CD14-positive monocyte (primary cell): ENCODE data around the gene WDR7. TPM values are rescaled to one million over a fixed set of nuclear protein-coding genes. Genes with fewer than 3 reads are reported as not detected.

Experiments
- DNase-seq, 3 donors: peaks; one replicate each; pipeline ENCODE4 v3.0.0-alpha.2; 2011 to 2022
- H2AFZ ChIP-seq: 2 replicates; pipeline ENCODE4 v1.6.0; 2012; ENCODE audit warnings: mild to moderate bottlenecking, low read depth, low read length, inconsistent platforms; ENCODE audit not compliant: insufficient read depth, poor library complexity, severe bottlenecking
- H3K27ac ChIP-seq, 2 donors: 1 replicate in 1 of 2; 2 replicates in 1 of 2; pipeline ENCODE4 v1.5.1; 2012 to 2013; ENCODE audit warnings: low read length in 2 of 2, control low read depth in 1 of 2, inconsistent platforms in 1 of 2, low read depth in 1 of 2, mild to moderate bottlenecking in 1 of 2
- H3K27me3 ChIP-seq, 2 donors: one replicate each; pipeline versions ENCODE4 v1.6.0 to v1.6.1; 2011 to 2013; ENCODE audit warnings: low read length in 2 of 2; ENCODE audit not compliant: control insufficient read depth in 2 of 2, insufficient read depth in 2 of 2
- H3K36me3 ChIP-seq, 2 donors: replicated peaks in 1 of 2; 1 replicate in 1 of 2; 2 replicates in 1 of 2; pipeline versions ENCODE4 v1.5.1 to v1.6.1; 2012 to 2013; ENCODE audit warnings: low read length in 2 of 2, control low read depth in 1 of 2, inconsistent platforms in 1 of 2, mild to moderate bottlenecking in 1 of 2; ENCODE audit not compliant: insufficient read depth in 2 of 2, control insufficient read depth in 1 of 2
- H3K4me1 ChIP-seq, 2 donors: 1 replicate in 1 of 2; 2 replicates in 1 of 2; pipeline versions ENCODE4 v1.5.1 to v1.6.1; 2012 to 2013; ENCODE audit warnings: low read length in 2 of 2, control low read depth in 1 of 2, inconsistent platforms in 1 of 2, mild to moderate bottlenecking in 1 of 2, moderate library complexity in 1 of 2; ENCODE audit not compliant: insufficient read depth in 2 of 2, control insufficient read depth in 1 of 2
- H3K4me2 ChIP-seq: replicated peaks from 2 replicates; pipeline ENCODE3; 2012; ENCODE audit warnings: low read length, moderate library complexity, mild to moderate bottlenecking; ENCODE audit not compliant: poor library complexity, severe bottlenecking; ENCODE audit errors: extremely low read depth
- H3K4me3 ChIP-seq, 3 experiments: fragments of 200-600 bp in 1 of 3; sonication (generic) in 1 of 3; replicated peaks in 1 of 3; 1 replicate in 2 of 3; 2 replicates in 1 of 3; pipeline ENCODE4 v1.5.1; 2011 to 2013; ENCODE audit warnings: low read length in 3 of 3, mild to moderate bottlenecking in 3 of 3, control low read depth in 2 of 3, low read depth in 2 of 3, inconsistent platforms in 1 of 3, moderate library complexity in 1 of 3
- H3K79me2 ChIP-seq: 2 replicates; pipeline ENCODE4 v1.6.0; 2012; ENCODE audit warnings: mild to moderate bottlenecking, control low read depth, inconsistent platforms, low read length, moderate library complexity; ENCODE audit not compliant: insufficient read depth
- H3K9ac ChIP-seq: 2 replicates; pipeline ENCODE4 v1.6.0; 2017; ENCODE audit warnings: low read length, mild to moderate bottlenecking; ENCODE audit not compliant: insufficient read depth, poor library complexity, severe bottlenecking
- H3K9me3 ChIP-seq, 2 donors: replicated peaks in 1 of 2; 1 replicate in 1 of 2; 2 replicates in 1 of 2; pipeline versions ENCODE4 v1.5.1 to v1.6.1; 2012 to 2013; ENCODE audit warnings: low read length in 2 of 2, control low read depth in 1 of 2; ENCODE audit not compliant: control insufficient read depth in 1 of 2, insufficient read depth in 1 of 2
- H4K20me1 ChIP-seq: 2 replicates; pipeline ENCODE4 v1.6.0; 2012; ENCODE audit warnings: mild to moderate bottlenecking, low read length, control low read depth, moderate library complexity; ENCODE audit not compliant: insufficient read depth
- H3K27ac Mint-ChIP-seq, 7 donors: one replicate each; pipeline ENCODE4 v1.8.0; 2020; ENCODE audit warnings: mild to moderate bottlenecking in 7 of 7, mixed read lengths in 7 of 7, moderate library complexity in 6 of 7, inconsistent platforms in 2 of 7
- H3K27me3 Mint-ChIP-seq, 3 donors: one replicate each; pipeline ENCODE4 v1.8.0; 2021 to 2022; ENCODE audit warnings: low read depth in 3 of 3, mild to moderate bottlenecking in 3 of 3, mixed read lengths in 3 of 3, moderate library complexity in 3 of 3, inconsistent platforms in 1 of 3
- H3K36me3 Mint-ChIP-seq, 2 donors: one replicate each; pipeline ENCODE4 v1.8.0; 2020; ENCODE audit warnings: mixed read lengths in 2 of 2, inconsistent platforms in 1 of 2, mild to moderate bottlenecking in 1 of 2
- H3K4me1 Mint-ChIP-seq: one replicate; pipeline ENCODE4 v1.8.0; 2020; ENCODE audit warnings: mild to moderate bottlenecking, mixed read lengths
- H3K4me3 Mint-ChIP-seq, 2 donors: one replicate each; pipeline ENCODE4 v1.8.0; 2020; ENCODE audit warnings: mild to moderate bottlenecking in 2 of 2, mixed read lengths in 2 of 2, moderate library complexity in 1 of 2
- H3K9me3 Mint-ChIP-seq, 7 donors: one replicate each; pipeline ENCODE4 v1.8.0; 2020 to 2022; ENCODE audit warnings: mixed read lengths in 7 of 7, mild to moderate bottlenecking in 6 of 7, moderate library complexity in 6 of 7, inconsistent platforms in 2 of 7
- CTCF ChIP-seq: fragments of 200-600 bp; IDR thresholded peaks from one replicate; pipeline ENCODE4 v1.8.0; 2022; ENCODE audit warnings: antibody characterized with exemption, mild to moderate bottlenecking
- WGBS: methylation state at CpG from one replicate; pipeline ENCODE4 v1.1.5; 2013; ENCODE audit warnings: missing lambda C conversion rate; ENCODE audit not compliant: insufficient coverage; 5-methylcytosine and 5-hydroxymethylcytosine counted together
- intact Hi-C, 2 donors: fragments of 100-400 bp; cut with micrococcal nuclease; formaldehyde crosslinking; loops; one replicate each; pipeline versions ENCODE4 v1.15.0 to v1.15.1; 2023
- polyA plus RNA-seq, 3 donors: library from polyadenylated mRNA; depleted of rRNA in 1 of 3; unstranded in 2 of 3; stranded (reverse) in 1 of 3; fragments of 300-500 nt in 2 of 3; fragments of >200 nt in 1 of 3; fragmentation: Illumina TruSeq in 2 of 3; gene quantifications; 1 replicate in 2 of 3; 2 replicates in 1 of 3; pipeline ENCODE4 v1.2.3, GENCODE V29; 2012 to 2021

WDR7 gene
- polyA plus RNA-seq, 3 donors, result 9.1 to 23.6 (median 9.5) TPM

- H2AFZ ChIP-seq, result no peak overlapping the region
- WGBS, result 97% methylated on average over 4 of the region's 5 CpGs
- intact Hi-C loops, result no loop called here
- H3K36me3 Mint-ChIP-seq, result peaks cover 32 to 38% of the 10 kb centered on the region in 2 donors
- no peak for DNase-seq
- no peaks in the 10 kb centered on the region for H3K27me3 ChIP-seq
- H3K27ac ChIP-seq, result no peak overlapping the region
- no peak overlapping the region for H3K4me2 ChIP-seq
- H4K20me1 ChIP-seq, result no peaks in the 10 kb centered on the region
- H3K4me3 ChIP-seq, result no peak overlapping the region
- H3K4me3 Mint-ChIP-seq, result no peak overlapping the region
- no peak overlapping the region for H3K27ac Mint-ChIP-seq
- no peaks in the 10 kb centered on the region for H3K79me2 ChIP-seq
- H3K36me3 ChIP-seq, result peaks cover 8 to 29% of the 10 kb centered on the region in 2 donors
- no peaks in the 10 kb centered on the region for H3K9me3 Mint-ChIP-seq
- H3K4me1 Mint-ChIP-seq, result no peaks in the 10 kb centered on the region
- no peak for TF ChIP-seq CTCF
- no peaks in the 10 kb centered on the region for H3K9me3 ChIP-seq
- H3K4me1 ChIP-seq, result no peaks in the 10 kb centered on the region
- no peak overlapping the region for H3K9ac ChIP-seq
- no peaks in the 10 kb centered on the region for H3K27me3 Mint-ChIP-seq
These were observed 87.0 kb downstream of the WDR7 start for GRCh38 chr18:56738184-56738583.

- Mint-ChIP-seq H3K36me3 (peaks cover 24 to 30% of the 10 kb centered on the region in 2 donors), H3K9me3 (no peaks in the 10 kb centered on the region), H3K27ac (no peak overlapping the region), H3K27me3 (no peaks in the 10 kb centered on the region), H3K4me1 (no peaks in the 10 kb centered on the region), H3K4me3 (no peak overlapping the region)
- Histone ChIP-seq H3K79me2 (no peaks in the 10 kb centered on the region), H3K4me2 (no peak overlapping the region), H2AFZ (no peak overlapping the region), H3K36me3 (peaks cover 4 to 20% of the 10 kb centered on the region in 2 donors), H3K4me3 (no peak overlapping the region), H3K9ac (no peak overlapping the region), H3K9me3 (no peaks in the 10 kb centered on the region), H4K20me1 (no peaks in the 10 kb centered on the region), H3K27me3 (no peaks in the 10 kb centered on the region), H3K4me1 (no peaks in the 10 kb centered on the region), H3K27ac (no peak overlapping the region)
- intact Hi-C loops, result loop anchor here in 1 of 2 donors (10.0 kb wide), 1 partner anchor 825 kb away; no protein-coding TSS in a partner anchor
- TF ChIP-seq CTCF, result no peak
- no peak for DNase-seq
- no CpG with 5 or more reads among the region's 2 CpGs for WGBS
These were observed 88.6 kb downstream of the WDR7 start for GRCh38 chr18:56739731-56740130.
